Measurements from ENCODE around the gene MRPS30.

MRPS30 gene

DNA sequence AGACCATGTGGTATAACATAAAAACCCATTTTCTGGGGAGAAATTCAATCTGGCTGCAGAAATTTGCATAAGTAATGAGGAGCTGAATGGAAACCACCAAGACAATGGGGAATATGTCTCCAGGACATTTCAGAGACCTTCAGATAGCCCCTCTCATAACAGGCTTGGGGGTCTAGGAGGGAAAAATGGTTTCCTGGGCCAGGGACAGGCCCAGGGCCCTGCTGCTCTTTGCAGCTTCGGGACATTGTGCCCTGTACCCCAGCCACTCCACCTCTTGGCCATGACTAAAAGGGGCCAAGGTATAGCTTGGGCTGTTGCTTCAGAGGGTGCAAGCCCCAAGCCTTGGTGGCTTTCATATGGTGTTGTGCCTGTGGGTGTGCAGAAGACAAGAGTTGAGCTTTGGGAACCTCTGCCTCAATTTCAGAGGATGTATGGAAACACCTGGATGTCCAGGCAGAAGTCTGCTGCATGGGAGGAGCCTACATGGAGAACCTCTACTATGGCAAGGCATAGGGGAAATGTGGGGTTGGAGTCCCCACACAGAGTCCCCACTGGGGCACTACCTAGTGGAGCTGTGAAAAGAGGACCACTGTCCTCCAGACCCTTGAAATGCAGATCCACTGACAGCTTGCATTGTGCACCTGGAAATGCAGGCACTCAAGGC is 30.4 kb downstream of the MRPS30 start:
- Histone ChIP-seq H3K9me3 (ENCODE audit: severe bottlenecking) (no peaks in the 10 kb centered on the region), H3K4me3 (ENCODE audit: severe bottlenecking) (no peak overlapping the region)
- no peak for ATAC-seq (ENCODE audit: low read depth)

DNA sequence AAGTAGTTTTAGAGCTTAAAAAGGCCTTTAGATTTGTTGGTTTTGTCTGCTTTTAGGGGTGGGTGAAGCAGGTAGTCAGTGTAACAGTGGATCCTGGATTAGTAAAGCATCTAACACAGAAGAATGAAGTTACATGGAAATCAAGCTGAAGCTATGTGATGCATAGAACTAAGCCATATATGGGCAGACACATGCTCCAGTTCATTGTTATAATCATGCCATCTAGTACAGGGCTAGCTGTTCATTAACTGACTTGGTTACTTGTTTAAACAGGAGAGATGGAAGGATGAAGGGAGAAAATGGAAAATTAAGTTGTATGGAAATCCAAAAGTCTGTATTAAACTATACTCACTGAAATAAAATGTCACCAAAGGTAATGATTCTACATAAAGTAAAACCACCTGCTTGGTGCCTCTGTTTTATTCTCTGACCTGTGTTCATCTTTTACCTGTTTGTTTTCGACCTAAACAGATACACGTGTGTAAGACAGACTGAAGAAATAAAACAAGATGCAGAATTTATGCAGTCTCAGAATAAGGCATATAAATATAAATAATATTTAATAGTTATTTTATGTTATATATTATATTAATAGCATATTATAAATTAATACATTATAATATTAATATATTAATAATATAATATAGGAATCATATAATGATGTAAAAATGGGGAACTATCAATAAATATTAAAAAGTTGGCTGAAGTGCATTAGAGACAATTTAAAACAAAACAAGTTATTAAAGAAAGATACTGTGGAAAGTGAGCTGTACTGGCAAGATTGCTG is 33.9 kb downstream of the MRPS30 start:
- H3K27ac ChIP-seq (ENCODE audit: poor library complexity, severe bottlenecking) = no peak overlapping the region
- TF ChIP-seq, protein P1, sequence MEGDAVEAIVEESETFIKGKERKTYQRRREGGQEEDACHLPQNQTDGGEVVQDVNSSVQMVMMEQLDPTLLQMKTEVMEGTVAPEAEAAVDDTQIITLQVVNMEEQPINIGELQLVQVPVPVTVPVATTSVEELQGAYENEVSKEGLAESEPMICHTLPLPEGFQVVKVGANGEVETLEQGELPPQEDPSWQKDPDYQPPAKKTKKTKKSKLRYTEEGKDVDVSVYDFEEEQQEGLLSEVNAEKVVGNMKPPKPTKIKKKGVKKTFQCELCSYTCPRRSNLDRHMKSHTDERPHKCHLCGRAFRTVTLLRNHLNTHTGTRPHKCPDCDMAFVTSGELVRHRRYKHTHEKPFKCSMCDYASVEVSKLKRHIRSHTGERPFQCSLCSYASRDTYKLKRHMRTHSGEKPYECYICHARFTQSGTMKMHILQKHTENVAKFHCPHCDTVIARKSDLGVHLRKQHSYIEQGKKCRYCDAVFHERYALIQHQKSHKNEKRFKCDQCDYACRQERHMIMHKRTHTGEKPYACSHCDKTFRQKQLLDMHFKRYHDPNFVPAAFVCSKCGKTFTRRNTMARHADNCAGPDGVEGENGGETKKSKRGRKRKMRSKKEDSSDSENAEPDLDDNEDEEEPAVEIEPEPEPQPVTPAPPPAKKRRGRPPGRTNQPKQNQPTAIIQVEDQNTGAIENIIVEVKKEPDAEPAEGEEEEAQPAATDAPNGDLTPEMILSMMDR (IDR thresholded peaks at IDR 0.05; ENCODE audit: poor library complexity, severe bottlenecking) = no peak

More for the DNA sequence above, 30.4 kb downstream of the MRPS30 start:
- Histone ChIP-seq H3K27ac (ENCODE audit: poor library complexity, severe bottlenecking) (no peak overlapping the region), H3K36me3 (ENCODE audit: low read depth) (no peaks in the 10 kb centered on the region), H3K27me3 (ENCODE audit: insufficient read depth, poor library complexity, severe bottlenecking) (no peaks in the 10 kb centered on the region), H3K4me1 (ENCODE audit: insufficient read depth, poor library complexity, severe bottlenecking) (no peaks in the 10 kb centered on the region)
- no peak for DNase-seq (ENCODE audit: low spot score)
- TF ChIP-seq, protein P1 (IDR thresholded peaks at IDR 0.05; ENCODE audit: poor library complexity, severe bottlenecking) = no peak

DNA sequence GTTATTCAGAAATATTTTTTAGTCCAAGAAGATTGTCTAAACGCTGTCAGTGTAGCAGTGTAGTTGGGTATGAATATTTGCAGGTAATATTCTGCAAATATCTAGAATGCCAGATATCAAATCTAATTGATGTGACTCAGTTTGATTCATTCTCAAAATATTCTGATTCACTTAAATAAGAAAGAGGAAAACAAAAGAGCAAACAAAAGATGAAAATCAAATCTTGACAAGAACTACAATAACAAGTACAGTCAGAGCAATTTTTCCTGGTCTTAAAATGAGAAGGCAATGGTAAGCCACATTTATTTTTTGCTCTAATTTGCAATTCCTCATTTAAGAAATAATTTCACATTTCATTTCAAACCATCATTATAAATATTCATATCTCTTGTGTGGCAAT is 36.0 kb downstream of the MRPS30 start:
- no peaks in the 10 kb centered on the region for H3K4me1 ChIP-seq (ENCODE audit: insufficient read depth, poor library complexity, severe bottlenecking)
- no peaks in the 10 kb centered on the region for H3K36me3 ChIP-seq (ENCODE audit: low read depth)
- no peaks in the 10 kb centered on the region for H3K9me3 ChIP-seq (ENCODE audit: severe bottlenecking)
- no peak overlapping the region for H3K4me3 ChIP-seq (ENCODE audit: severe bottlenecking)
- no peak for ATAC-seq (ENCODE audit: low read depth)
- H3K27me3 ChIP-seq (ENCODE audit: insufficient read depth, poor library complexity, severe bottlenecking) = no peaks in the 10 kb centered on the region
- H3K27ac ChIP-seq (ENCODE audit: poor library complexity, severe bottlenecking) = no peak overlapping the region
- TF ChIP-seq, protein P1 (IDR thresholded peaks at IDR 0.05; ENCODE audit: poor library complexity, severe bottlenecking) = no peak
- no peak for DNase-seq (ENCODE audit: low spot score)

More for the DNA sequence above, 33.9 kb downstream of the MRPS30 start:
- no peaks in the 10 kb centered on the region for H3K4me1 ChIP-seq (ENCODE audit: insufficient read depth, poor library complexity, severe bottlenecking)
- H3K36me3 ChIP-seq (ENCODE audit: low read depth) = no peaks in the 10 kb centered on the region
- no peaks in the 10 kb centered on the region for H3K27me3 ChIP-seq (ENCODE audit: insufficient read depth, poor library complexity, severe bottlenecking)
- DNase-seq (ENCODE audit: low spot score) = no peak
- no peak for ATAC-seq (ENCODE audit: low read depth)
- no peaks in the 10 kb centered on the region for H3K9me3 ChIP-seq (ENCODE audit: severe bottlenecking)
- H3K4me3 ChIP-seq (ENCODE audit: severe bottlenecking) = no peak overlapping the region

DNA sequence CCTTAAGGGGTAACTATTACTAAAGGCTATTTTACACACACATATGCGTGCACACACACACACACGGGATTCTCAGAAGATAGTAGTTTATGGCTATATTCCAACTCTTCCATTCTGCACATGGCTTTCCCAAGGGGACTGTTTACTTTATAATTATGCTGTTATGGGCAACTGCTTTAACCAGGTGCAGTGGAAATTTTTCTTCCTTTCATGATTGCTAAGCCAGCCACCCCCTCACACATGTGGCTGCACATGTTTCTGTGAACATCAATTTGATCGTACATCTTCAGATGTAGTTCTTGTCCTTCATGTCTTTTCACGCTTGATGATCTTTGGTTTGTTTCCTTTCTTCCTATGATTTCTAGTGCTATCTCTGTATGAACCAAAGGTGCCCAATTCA is 37.0 kb downstream of the MRPS30 start:
- H3K27ac ChIP-seq (ENCODE audit: poor library complexity, severe bottlenecking) = no peak overlapping the region
- H3K9me3 ChIP-seq (ENCODE audit: severe bottlenecking) = no peaks in the 10 kb centered on the region
- DNase-seq (ENCODE audit: low spot score) = no peak
- ATAC-seq (ENCODE audit: low read depth) = no peak
- no peaks in the 10 kb centered on the region for H3K36me3 ChIP-seq (ENCODE audit: low read depth)
- no peaks in the 10 kb centered on the region for H3K27me3 ChIP-seq (ENCODE audit: insufficient read depth, poor library complexity, severe bottlenecking)
- no peak overlapping the region for H3K4me3 ChIP-seq (ENCODE audit: severe bottlenecking)
- H3K4me1 ChIP-seq (ENCODE audit: insufficient read depth, poor library complexity, severe bottlenecking) = no peaks in the 10 kb centered on the region
- TF ChIP-seq, protein P1 (IDR thresholded peaks at IDR 0.05; ENCODE audit: poor library complexity, severe bottlenecking) = no peak
